ENCODE results near the gene WNK2. TPM values are rescaled to one million over a fixed set of nuclear protein-coding genes. Genes with fewer than 3 reads are reported as not detected.

The WNK2 gene
- total and polyA plus RNA-seq, 4 donors: 29.2 to 124 (median 69.5) TPM

DNA sequence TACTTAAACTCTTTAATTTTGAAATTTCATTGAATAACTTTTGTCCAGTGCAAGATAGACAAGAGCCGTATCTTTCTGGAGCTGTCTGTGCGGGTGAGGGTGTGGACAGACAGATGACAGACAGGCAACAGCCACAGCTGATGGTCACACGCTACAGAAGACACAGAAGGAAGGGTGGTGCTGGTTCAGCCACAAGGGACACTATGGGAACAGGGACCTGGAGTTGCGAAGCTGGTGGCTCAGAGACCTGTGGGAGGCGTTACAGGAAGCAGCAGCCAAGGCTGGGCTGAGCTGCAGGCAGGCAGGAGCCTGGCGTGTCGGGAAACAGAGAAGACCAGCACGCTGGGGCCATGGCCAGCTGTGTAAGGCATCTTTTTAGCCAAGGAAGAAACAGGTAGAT is 104.4 kb downstream of the WNK2 start:
- H3K4me3 ChIP-seq (ENCODE audit: low read depth, low read length): no peak overlapping the region
- no peak for DNase-seq (ENCODE audit: low read depth in 4 of 6, low spot score in 6 of 6)
- 81% methylated on average over 5 of the region's 8 CpGs for WGBS (ENCODE audit: insufficient coverage)
- H3K36me3 ChIP-seq (ENCODE audit: control insufficient read depth, insufficient read depth, low read length): peaks cover 51% of the 10 kb centered on the region
- H3K27ac ChIP-seq (ENCODE audit: low read depth, low read length): no peak overlapping the region
- no peaks in the 10 kb centered on the region for H3K9me3 ChIP-seq (ENCODE audit: control insufficient read depth, insufficient read depth, low read length)
- no peaks in the 10 kb centered on the region for H3K27me3 ChIP-seq (ENCODE audit: control insufficient read depth, insufficient read depth, low read length)
- peaks cover 7% of the 10 kb centered on the region for H3K4me1 ChIP-seq (ENCODE audit: control insufficient read depth, insufficient read depth, low read length)

DNA sequence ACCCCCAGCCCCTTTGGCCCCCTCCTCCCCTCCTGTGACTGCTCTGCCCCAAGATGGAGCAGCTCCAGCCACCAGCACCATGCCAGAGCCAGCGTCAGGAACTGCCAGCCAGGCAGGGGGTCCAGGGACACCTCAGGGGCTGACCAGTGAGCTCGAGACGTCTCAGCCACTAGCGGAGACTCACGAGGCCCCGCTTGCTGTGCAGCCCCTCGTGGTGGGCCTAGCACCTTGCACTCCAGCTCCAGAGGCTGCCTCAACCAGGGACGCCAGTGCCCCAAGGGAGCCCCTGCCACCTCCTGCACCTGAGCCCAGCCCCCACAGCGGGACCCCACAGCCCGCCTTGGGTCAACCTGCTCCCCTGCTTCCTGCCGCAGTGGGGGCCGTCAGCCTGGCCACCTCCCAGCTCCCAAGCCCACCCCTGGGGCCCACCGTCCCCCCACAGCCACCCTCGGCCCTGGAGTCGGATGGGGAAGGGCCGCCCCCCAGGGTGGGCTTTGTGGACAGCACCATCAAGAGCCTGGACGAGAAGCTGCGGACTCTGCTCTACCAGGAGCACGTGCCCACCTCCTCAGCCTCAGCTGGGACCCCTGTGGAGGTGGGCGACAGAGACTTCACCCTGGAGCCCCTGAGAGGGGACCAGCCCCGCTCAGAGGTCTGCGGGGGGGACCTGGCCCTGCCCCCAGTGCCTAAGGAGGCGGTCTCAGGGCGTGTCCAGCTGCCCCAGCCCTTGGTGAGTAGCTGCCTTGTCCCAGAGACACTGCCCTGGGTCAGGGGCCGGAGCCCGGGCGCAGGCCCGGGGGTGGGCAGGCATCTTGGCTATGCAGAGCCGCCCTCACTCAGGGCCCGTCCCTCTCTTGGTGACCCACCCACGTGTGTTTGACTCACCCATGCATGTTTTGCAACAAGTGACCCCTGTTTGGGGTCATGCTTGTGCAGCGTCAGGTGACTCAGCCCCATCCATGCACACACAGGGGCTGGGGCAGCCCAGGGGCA is 105.2 kb downstream of the WNK2 start:
- Histone ChIP-seq H3K4me1 (ENCODE audit: control insufficient read depth, insufficient read depth, low read length) (peaks cover 7% of the 10 kb centered on the region), H3K27me3 (ENCODE audit: control insufficient read depth, insufficient read depth, low read length) (no peaks in the 10 kb centered on the region), H3K4me3 (ENCODE audit: low read depth, low read length) (no peak overlapping the region), H3K9me3 (ENCODE audit: control insufficient read depth, insufficient read depth, low read length) (no peaks in the 10 kb centered on the region), H3K36me3 (ENCODE audit: control insufficient read depth, insufficient read depth, low read length) (peaks cover 60% of the 10 kb centered on the region), H3K27ac (ENCODE audit: low read depth, low read length) (no peak overlapping the region)
- no peak for DNase-seq (ENCODE audit: low read depth in 4 of 6, low spot score in 6 of 6)
- WGBS (ENCODE audit: insufficient coverage): 77% methylated on average over 32 of the region's 32 CpGs

DNA sequence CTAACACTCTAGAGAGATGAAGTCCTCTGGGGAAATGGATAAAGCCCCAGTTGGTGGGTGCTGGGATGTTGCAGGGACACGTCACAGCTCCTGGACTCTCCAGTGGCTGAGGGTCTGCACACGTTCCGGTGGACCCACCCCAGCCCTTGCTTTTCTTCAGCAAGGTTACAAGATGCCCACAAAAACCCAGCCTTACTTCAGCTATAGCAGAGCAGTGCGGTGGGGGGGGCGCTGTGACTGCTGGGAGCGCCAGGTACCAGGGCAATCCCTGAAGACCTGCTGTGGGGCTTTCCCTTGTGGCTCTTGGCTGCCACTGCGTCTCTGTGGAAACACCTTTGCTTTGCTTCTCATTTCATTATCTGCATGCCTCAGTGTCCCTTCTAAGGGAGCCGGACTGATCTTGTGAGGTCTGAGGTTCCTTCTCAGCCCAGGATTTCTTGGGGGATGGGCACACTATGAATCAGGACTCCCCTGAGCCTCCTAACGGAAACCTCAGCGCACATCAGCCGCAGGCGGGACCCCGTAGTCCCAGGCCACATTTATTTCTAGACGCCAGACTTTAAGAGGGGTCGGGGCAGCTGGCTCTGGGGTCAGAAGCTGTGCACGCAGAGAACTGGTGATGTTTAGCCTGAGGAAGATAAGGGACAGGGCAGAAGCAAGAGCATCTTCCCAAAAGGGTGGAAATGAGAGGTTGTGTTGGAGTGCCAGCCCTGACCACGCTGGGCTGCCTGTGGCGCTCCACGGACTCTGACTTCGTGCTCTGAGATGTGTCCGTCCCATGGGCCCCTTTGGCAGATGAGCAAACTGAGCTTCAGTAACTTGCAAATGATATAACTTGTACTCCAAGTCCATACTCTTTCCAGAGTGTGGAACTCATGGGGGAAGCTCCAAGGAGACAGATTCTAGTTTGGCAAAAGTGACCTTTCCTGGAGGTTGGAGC is 106.8 kb downstream of the WNK2 start:
- Histone ChIP-seq H3K27me3 (ENCODE audit: control insufficient read depth, insufficient read depth, low read length) (no peaks in the 10 kb centered on the region), H3K4me1 (ENCODE audit: control insufficient read depth, insufficient read depth, low read length) (peaks cover 7% of the 10 kb centered on the region), H3K9me3 (ENCODE audit: control insufficient read depth, insufficient read depth, low read length) (no peaks in the 10 kb centered on the region), H3K4me3 (ENCODE audit: low read depth, low read length) (no peak overlapping the region), H3K27ac (ENCODE audit: low read depth, low read length) (no peak overlapping the region), H3K36me3 (ENCODE audit: control insufficient read depth, insufficient read depth, low read length) (peaks cover 73% of the 10 kb centered on the region)
- WGBS (ENCODE audit: insufficient coverage): 88% methylated on average over 13 of the region's 21 CpGs
- DNase-seq (ENCODE audit: low read depth in 4 of 6, low spot score in 6 of 6): no peak

DNA sequence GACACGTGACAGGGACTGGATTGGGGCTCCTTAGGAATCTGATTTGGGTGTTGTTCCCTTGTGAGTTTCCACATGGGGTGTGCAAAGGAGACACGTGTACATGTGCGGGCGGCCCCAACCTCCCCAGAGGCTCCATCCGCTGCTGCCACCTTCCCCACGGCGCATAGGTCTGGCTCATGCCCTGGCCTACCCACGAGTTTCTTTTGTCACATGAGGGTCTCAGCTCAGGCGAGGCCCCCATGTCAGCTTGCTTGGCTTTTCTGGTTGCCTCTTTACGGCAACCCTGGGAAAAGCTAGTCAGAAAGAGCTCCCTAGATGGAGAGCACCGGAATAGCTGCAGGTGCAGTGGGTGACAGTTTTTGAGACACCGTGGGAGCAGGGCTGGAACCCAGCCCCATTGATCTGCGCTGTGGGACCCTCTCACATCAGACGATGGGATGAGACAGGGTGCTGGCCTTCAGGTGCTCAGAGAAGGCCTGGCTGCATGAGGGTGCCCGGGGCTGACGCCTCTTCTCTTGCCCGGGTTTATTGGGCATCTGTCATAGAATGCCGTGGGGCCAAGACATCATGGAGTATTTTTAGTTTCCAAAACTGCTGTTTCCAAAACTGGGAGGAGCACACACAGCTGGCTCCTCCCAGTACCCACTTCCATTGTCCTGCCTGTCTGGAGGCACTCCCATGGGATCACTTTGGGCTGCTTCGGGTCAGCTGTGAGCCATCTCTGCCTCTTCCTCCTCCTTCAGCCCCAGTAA is 107.8 kb downstream of the WNK2 start:
- H3K36me3 ChIP-seq (ENCODE audit: control insufficient read depth, insufficient read depth, low read length): peaks cover 78% of the 10 kb centered on the region
- WGBS (ENCODE audit: insufficient coverage): 86% methylated on average over 19 of the region's 19 CpGs

DNA sequence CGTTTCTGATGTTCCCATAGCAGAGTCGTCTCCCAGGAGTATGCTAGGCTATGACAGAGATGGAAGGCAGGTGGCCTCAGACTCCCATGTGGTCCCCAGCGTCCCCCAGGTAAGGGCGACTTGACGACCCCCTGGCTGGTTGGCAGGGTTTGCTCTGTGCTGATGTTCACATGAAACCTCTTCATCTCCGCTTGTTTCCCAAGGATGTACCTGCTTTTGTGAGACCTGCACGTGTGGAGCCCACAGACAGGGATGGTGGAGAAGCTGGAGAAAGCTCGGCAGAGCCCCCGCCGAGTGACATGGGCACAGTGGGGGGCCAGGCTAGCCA is 108.3 kb downstream of the WNK2 start:
- Histone ChIP-seq H3K27ac (ENCODE audit: low read depth, low read length) (no peak overlapping the region), H3K9me3 (ENCODE audit: control insufficient read depth, insufficient read depth, low read length) (no peaks in the 10 kb centered on the region), H3K4me1 (ENCODE audit: control insufficient read depth, insufficient read depth, low read length) (peaks cover 7% of the 10 kb centered on the region), H3K27me3 (ENCODE audit: control insufficient read depth, insufficient read depth, low read length) (no peaks in the 10 kb centered on the region), H3K4me3 (ENCODE audit: low read depth, low read length) (no peak overlapping the region), H3K36me3 (ENCODE audit: control insufficient read depth, insufficient read depth, low read length) (peaks cover 80% of the 10 kb centered on the region)
- no peak for DNase-seq (ENCODE audit: low read depth in 4 of 6, low spot score in 6 of 6)
- 87% methylated on average over 10 of the region's 10 CpGs for WGBS (ENCODE audit: insufficient coverage)

More for the DNA sequence above, 107.8 kb downstream of the WNK2 start:
- H3K27me3 ChIP-seq (ENCODE audit: control insufficient read depth, insufficient read depth, low read length): no peaks in the 10 kb centered on the region
- no peaks in the 10 kb centered on the region for H3K9me3 ChIP-seq (ENCODE audit: control insufficient read depth, insufficient read depth, low read length)
- peaks cover 7% of the 10 kb centered on the region for H3K4me1 ChIP-seq (ENCODE audit: control insufficient read depth, insufficient read depth, low read length)
- no peak overlapping the region for H3K4me3 ChIP-seq (ENCODE audit: low read depth, low read length)
- H3K27ac ChIP-seq (ENCODE audit: low read depth, low read length): no peak overlapping the region
- DNase-seq (ENCODE audit: low read depth in 4 of 6, low spot score in 6 of 6): no peak

DNA sequence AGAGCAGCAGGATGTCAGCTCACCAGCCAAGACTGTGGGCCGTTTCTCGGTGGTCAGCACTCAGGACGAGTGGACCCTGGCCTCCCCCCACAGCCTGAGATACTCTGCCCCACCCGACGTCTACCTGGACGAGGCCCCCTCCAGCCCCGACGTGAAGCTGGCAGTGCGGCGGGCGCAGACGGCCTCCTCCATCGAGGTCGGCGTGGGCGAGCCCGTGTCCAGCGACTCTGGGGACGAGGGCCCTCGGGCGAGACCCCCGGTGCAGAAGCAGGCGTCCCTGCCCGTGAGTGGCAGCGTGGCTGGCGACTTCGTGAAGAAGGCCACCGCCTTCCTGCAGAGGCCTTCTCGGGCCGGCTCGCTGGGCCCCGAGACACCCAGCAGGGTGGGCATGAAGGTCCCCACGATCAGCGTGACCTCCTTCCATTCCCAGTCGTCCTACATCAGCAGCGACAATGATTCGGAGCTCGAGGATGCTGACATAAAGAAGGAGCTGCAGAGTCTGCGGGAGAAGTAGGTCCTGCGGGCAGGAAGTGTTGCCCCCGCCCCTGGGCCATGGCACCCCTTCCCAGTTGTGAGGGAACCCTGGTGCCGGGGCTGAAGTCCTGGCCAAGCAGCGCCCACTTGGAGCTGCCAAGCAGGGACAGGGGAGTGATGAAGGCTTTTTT is 108.9 kb downstream of the WNK2 start:
- no peak for DNase-seq (ENCODE audit: low read depth in 4 of 6, low spot score in 6 of 6)
- WGBS (ENCODE audit: insufficient coverage): 91% methylated on average over 41 of the region's 43 CpGs
- Histone ChIP-seq H3K27me3 (ENCODE audit: control insufficient read depth, insufficient read depth, low read length) (no peaks in the 10 kb centered on the region), H3K4me3 (ENCODE audit: low read depth, low read length) (no peak overlapping the region), H3K4me1 (ENCODE audit: control insufficient read depth, insufficient read depth, low read length) (peaks cover 9% of the 10 kb centered on the region), H3K36me3 (ENCODE audit: control insufficient read depth, insufficient read depth, low read length) (peaks cover 85% of the 10 kb centered on the region), H3K9me3 (ENCODE audit: control insufficient read depth, insufficient read depth, low read length) (no peaks in the 10 kb centered on the region), H3K27ac (ENCODE audit: low read depth, low read length) (no peak overlapping the region)

DNA sequence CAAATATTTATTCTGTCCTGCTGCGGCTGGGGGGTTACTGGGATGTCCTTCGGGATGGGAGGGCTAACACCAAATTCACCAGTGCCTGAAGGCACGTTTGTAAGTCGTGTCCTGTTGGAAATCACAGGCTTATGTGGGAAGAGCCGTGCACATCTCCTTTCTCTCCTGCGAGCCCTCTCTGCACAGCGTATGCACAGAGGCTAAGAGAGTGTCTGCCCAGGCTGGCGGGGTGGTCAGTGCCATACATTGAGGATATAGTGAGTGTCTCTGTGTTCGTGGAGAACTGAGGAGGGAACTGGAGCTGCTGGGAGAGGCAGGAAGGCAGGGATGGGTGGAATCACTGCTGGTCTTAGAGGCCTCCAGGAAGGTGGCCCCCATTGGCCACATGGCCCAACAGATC is 110.1 kb downstream of the WNK2 start:
- peaks cover 19% of the 10 kb centered on the region for H3K4me1 ChIP-seq (ENCODE audit: control insufficient read depth, insufficient read depth, low read length)
- no peak overlapping the region for H3K27ac ChIP-seq (ENCODE audit: low read depth, low read length)
- no peaks in the 10 kb centered on the region for H3K27me3 ChIP-seq (ENCODE audit: control insufficient read depth, insufficient read depth, low read length)
- H3K4me3 ChIP-seq (ENCODE audit: low read depth, low read length): no peak overlapping the region
- DNase-seq (ENCODE audit: low read depth in 4 of 6, low spot score in 6 of 6): no peak
- 93% methylated on average over 7 of the region's 9 CpGs for WGBS (ENCODE audit: insufficient coverage)
- no peaks in the 10 kb centered on the region for H3K9me3 ChIP-seq (ENCODE audit: control insufficient read depth, insufficient read depth, low read length)
- peaks cover 89% of the 10 kb centered on the region for H3K36me3 ChIP-seq (ENCODE audit: control insufficient read depth, insufficient read depth, low read length)

DNA sequence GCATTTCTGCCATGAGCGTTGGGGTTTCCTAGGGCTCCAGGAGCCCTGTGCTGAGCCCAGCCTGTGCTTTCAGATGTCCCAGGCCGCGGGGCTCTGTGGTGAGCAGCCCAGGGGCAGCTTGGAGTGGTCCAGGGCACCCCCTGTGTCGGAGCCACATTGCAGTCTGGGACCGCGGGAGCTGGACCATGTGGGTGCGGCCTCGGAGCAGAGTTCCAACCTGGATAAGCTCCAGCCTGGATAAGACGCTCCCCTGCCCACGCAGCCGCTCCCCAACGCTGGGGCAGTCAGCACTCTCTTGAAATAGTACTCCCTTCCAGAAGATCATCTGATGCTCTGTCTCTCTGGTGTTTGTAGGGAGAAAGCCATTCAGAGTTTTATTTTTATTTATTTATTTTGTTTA is 111.1 kb downstream of the WNK2 start:
- Histone ChIP-seq H3K4me3 (ENCODE audit: low read depth, low read length) (no peak overlapping the region), H3K27ac (ENCODE audit: low read depth, low read length) (no peak overlapping the region), H3K9me3 (ENCODE audit: control insufficient read depth, insufficient read depth, low read length) (no peaks in the 10 kb centered on the region), H3K36me3 (ENCODE audit: control insufficient read depth, insufficient read depth, low read length) (peaks cover 88% of the 10 kb centered on the region), H3K4me1 (ENCODE audit: control insufficient read depth, insufficient read depth, low read length) (peaks cover 17% of the 10 kb centered on the region), H3K27me3 (ENCODE audit: control insufficient read depth, insufficient read depth, low read length) (no peaks in the 10 kb centered on the region)
- WGBS (ENCODE audit: insufficient coverage): 83% methylated on average over 12 of the region's 12 CpGs
- no peak for DNase-seq (ENCODE audit: low read depth in 4 of 6, low spot score in 6 of 6)

Data from spinal cord (tissue), 10 donors.